Ovary (tissue), 9 donors: ENCODE measurements around the gene SLC17A9. TPM values are rescaled to one million over a fixed set of nuclear protein-coding genes. Genes with fewer than 3 reads are reported as not detected.

Experiments
- DNase-seq, 5 donors: peaks; one replicate each; pipeline ENCODE4 v3.0.0-alpha.2; 2019 to 2020
- H3K27ac ChIP-seq, 2 donors: fragments of 200-600 bp; one replicate each; pipeline versions ENCODE4 v1.5.1 to v1.8.0; 2019 to 2022
- H3K27me3 ChIP-seq: fragments of 200-600 bp; one replicate; pipeline ENCODE4 v1.8.0; 2022
- H3K36me3 ChIP-seq: fragments of 200-600 bp; sonication (generic); one replicate; pipeline ENCODE4 v1.5.1; 2019
- H3K4me1 ChIP-seq: one replicate; pipeline ENCODE4 v1.8.1; 2013; ENCODE audit warnings: mild to moderate bottlenecking, moderate library complexity; ENCODE audit not compliant: insufficient read depth
- H3K4me3 ChIP-seq: fragments of 200-600 bp; sonication (generic); one replicate; pipeline ENCODE4 v1.5.1; 2017
- H3K9me3 ChIP-seq, 2 donors: fragments of 200-600 bp in 1 of 2; sonication (generic) in 1 of 2; one replicate each; pipeline versions ENCODE4 v1.5.1 to v1.8.1; 2013 to 2019; ENCODE audit warnings: mild to moderate bottlenecking in 1 of 2, moderate library complexity in 1 of 2
- EP300 ChIP-seq: sonication (generic); formaldehyde crosslinking; IDR thresholded peaks from one replicate; pipeline ENCODE4 v1.6.1; 2017; ENCODE audit warnings: antibody characterized with exemption
- POLR2A ChIP-seq: fragments of 450-650 bp; IDR thresholded peaks from one replicate; pipeline ENCODE4 v1.6.1; 2017; ENCODE audit warnings: antibody characterized with exemption, mild to moderate bottlenecking, moderate library complexity
- WGBS, 3 donors: extraction: QIAGEN DNeasy Blood & Tissue Kit in 1 of 3; methylation state at CpG; one replicate each; pipeline versions ENCODE4 v1.1.5 to v1.1.7; 2013 to 2017; 5-methylcytosine and 5-hydroxymethylcytosine counted together
- intact Hi-C, 4 donors: fragments of 100-400 bp; cut with DNase I; formaldehyde crosslinking; loops; one replicate each; pipeline versions ENCODE4 v1.11.0 to v1.15.1; 2022 to 2023
- polyA plus RNA-seq, 2 donors: library from polyadenylated mRNA; stranded (reverse); fragments of 200-250 nt in 1 of 2; fragments of 350-450 nt in 1 of 2; fragmentation: Illumina TruSeq in 1 of 2; extraction: RNeasy Lipid Tissue Mini Kit (QIAGEN cat#74804) in 1 of 2; gene quantifications; one replicate each; pipeline ENCODE4 v1.2.3, GENCODE V29; 2013 to 2014
- total RNA-seq, 7 donors: library from RNA; depleted of rRNA in 2 of 7; stranded (reverse); fragments of >200 nt in 2 of 7; fragmentation: NEBNext Ultra II Directional in 3 of 7; extraction: Animal tissue kit (Norgen Biotek cat#: 25700) in 3 of 7; gene quantifications; one replicate each; pipeline versions ENCODE4 v1.1.0 to v1.2.4, GENCODE V29; 2016 to 2023
- TF ChIP-seq, protein P1 (sequence below), 3 donors: fragments of 450-650 bp in 2 of 3; fragments of 200-600 bp in 1 of 3; IDR thresholded peaks; one replicate each; pipeline versions ENCODE4 v1.5.1 to v1.8.0; 2016 to 2022; ENCODE audit warnings: antibody characterized with exemption in 3 of 3, mild to moderate bottlenecking in 1 of 3
- donor health status: DM: no; HTN: no; CAD: no; lungs with moderate emphysema.
- donor health status: DM: no; HTN: no; CAD: no.
- donor health status: Bipolar disorder and iron deficiency.
- donor health status: DM: yes; HTN: yes; CAD: no.
- donor health status: DM: no; HTN: no; CAD: no.
- donor health status: DM: yes; HTN: yes; CAD: no.

SLC17A9 gene
- total and polyA plus RNA-seq, 9 donors: 0.68 to 7.7 (median 4.7) TPM

DNA sequence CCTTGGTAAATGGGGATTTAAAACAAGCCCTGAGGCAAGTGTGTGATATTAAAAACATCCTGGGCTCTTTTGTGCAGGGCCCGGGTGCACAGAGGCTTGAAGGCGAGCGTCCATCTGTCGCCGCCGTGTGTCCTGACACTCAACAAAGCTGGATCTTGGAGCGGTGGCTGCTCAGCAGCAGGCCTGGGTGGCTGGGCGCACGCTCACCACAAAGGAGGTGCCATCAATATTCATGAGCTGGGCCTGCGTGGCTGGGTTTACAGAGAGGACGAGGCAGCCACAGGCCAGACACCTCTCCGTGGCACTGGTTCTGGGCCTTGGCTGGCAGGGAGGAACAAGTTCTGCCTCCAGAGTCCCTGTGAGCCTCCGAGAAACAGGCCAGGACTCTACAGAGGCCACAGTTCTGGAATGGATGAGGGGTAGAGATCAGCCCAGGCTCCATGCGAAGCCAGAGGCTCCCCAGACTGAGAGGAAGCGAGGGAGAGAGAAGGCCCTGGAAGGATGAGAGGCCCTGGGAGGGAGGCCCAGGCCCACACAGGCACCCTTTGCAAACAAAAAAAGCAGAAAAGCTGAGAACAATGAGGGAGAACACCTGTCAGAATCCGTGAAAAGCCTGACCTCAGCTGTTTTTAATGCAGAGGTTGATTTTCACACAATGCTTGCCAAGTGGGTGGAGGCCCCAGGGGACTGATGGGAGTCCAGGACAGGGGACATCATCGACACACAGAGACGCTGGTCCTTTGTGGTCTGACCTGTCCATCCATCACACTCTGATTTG lies 32.3 kb downstream of the SLC17A9 start:
- intact Hi-C loops: no loop called here
- TF ChIP-seq, protein P1, sequence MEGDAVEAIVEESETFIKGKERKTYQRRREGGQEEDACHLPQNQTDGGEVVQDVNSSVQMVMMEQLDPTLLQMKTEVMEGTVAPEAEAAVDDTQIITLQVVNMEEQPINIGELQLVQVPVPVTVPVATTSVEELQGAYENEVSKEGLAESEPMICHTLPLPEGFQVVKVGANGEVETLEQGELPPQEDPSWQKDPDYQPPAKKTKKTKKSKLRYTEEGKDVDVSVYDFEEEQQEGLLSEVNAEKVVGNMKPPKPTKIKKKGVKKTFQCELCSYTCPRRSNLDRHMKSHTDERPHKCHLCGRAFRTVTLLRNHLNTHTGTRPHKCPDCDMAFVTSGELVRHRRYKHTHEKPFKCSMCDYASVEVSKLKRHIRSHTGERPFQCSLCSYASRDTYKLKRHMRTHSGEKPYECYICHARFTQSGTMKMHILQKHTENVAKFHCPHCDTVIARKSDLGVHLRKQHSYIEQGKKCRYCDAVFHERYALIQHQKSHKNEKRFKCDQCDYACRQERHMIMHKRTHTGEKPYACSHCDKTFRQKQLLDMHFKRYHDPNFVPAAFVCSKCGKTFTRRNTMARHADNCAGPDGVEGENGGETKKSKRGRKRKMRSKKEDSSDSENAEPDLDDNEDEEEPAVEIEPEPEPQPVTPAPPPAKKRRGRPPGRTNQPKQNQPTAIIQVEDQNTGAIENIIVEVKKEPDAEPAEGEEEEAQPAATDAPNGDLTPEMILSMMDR (IDR thresholded peaks at IDR 0.05): no peak
- no peak for TF ChIP-seq EP300
- no peak for TF ChIP-seq POLR2A
- 76 to 83% (median 82%) methylated on average over 18 of the region's 18 CpGs for WGBS, 3 donors
- no peak overlapping the region for H3K4me3 ChIP-seq
- H3K27me3 ChIP-seq: no peaks in the 10 kb centered on the region
- no peak for DNase-seq
- no peaks in the 10 kb centered on the region for H3K4me1 ChIP-seq
- no peaks in the 10 kb centered on the region for H3K9me3 ChIP-seq
- H3K36me3 ChIP-seq: no peaks in the 10 kb centered on the region
- no peak overlapping the region for H3K27ac ChIP-seq

GRCh38 chr20:62985444-62985778 lies 32.9 kb downstream of the SLC17A9 start:
- TF ChIP-seq, protein P1 (IDR thresholded peaks at IDR 0.05): no peak
- TF ChIP-seq EP300: no peak
- TF ChIP-seq POLR2A: no peak
- H3K36me3 ChIP-seq: no peaks in the 10 kb centered on the region
- intact Hi-C loops: no loop called here
- no peak overlapping the region for H3K27ac ChIP-seq
- no peak overlapping the region for H3K4me3 ChIP-seq
- no peaks in the 10 kb centered on the region for H3K9me3 ChIP-seq
- 45 to 53% (median 45%) methylated on average over 13 to 14 of the region's 14 CpGs for WGBS, 3 donors
- H3K4me1 ChIP-seq: no peaks in the 10 kb centered on the region
- H3K27me3 ChIP-seq: no peaks in the 10 kb centered on the region
- DNase-seq: no peak

DNA sequence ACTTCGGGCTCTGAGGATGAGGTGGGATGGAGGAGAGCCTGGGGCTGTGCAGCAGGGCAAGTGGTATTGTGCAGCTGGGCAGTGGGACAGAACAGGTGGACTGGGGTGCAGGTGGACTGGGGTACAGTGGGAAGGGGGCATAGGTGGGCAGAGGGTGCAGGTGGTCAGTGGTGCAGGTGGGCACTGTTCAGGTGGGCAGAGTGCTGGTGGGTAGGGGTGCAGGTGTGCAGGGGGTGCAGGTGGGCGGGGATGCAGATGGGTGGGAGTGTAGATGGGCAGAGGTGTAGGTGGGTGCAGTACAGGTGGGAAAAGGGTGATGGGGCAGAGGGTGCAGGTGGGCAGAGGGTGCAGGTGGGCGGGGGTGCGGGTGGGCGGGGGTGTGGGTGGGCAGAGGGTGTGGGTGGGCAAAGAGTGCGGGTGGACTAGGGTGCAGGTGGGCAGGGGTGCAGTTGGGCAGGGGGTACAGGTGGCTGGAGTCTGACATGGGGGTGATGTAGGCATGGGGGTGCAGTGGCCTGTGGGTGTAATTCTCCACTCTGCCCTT lies 33.8 kb downstream of the SLC17A9 start:
- 68 to 75% (median 73%) methylated on average over 6 of the region's 6 CpGs for WGBS, 3 donors
- TF ChIP-seq POLR2A (no peak), EP300 (no peak)
- TF ChIP-seq, protein P1 (IDR thresholded peaks at IDR 0.05): no peak
- H3K27me3 ChIP-seq: no peaks in the 10 kb centered on the region
- H3K36me3 ChIP-seq: no peaks in the 10 kb centered on the region
- DNase-seq: no peak
- H3K4me1 ChIP-seq: no peaks in the 10 kb centered on the region
- H3K27ac ChIP-seq: no peak overlapping the region
- no peaks in the 10 kb centered on the region for H3K9me3 ChIP-seq
- intact Hi-C loops: no loop called here
- no peak overlapping the region for H3K4me3 ChIP-seq

GRCh38 chr20:62987114-62987513 lies 34.6 kb downstream of the SLC17A9 start:
- Histone ChIP-seq H3K4me1 (no peaks in the 10 kb centered on the region), H3K36me3 (no peaks in the 10 kb centered on the region), H3K4me3 (no peak overlapping the region), H3K27ac (no peak overlapping the region), H3K9me3 (no peaks in the 10 kb centered on the region), H3K27me3 (no peaks in the 10 kb centered on the region)
- WGBS, 3 donors: 39 to 52% (median 46%) methylated on average over 10 of the region's 10 CpGs
- no peak for DNase-seq
- intact Hi-C loops: no loop called here
- no peak for TF ChIP-seq POLR2A
- TF ChIP-seq, protein P1 (IDR thresholded peaks at IDR 0.05): no peak
- TF ChIP-seq EP300: no peak
